ENCODE data around the gene PDXDC1. TPM values are rescaled to one million over a fixed set of nuclear protein-coding genes. Genes with fewer than 3 reads are reported as not detected.
A peak's percentile ranks its signal among the peaks of the same experiment; 100 is the strongest.
"Not testable (repeated sequence)": the region's sequence is repeated elsewhere in the genome, so short reads cannot be mapped to it uniquely, and the experiment has no call there.

Gene PDXDC1
- total RNA-seq, 3 donors from 2014 or later (not counting 1 experiment from before 2014, with no cell fraction given) = 72.7 to 88.2 (median 75.1) TPM

DNA sequence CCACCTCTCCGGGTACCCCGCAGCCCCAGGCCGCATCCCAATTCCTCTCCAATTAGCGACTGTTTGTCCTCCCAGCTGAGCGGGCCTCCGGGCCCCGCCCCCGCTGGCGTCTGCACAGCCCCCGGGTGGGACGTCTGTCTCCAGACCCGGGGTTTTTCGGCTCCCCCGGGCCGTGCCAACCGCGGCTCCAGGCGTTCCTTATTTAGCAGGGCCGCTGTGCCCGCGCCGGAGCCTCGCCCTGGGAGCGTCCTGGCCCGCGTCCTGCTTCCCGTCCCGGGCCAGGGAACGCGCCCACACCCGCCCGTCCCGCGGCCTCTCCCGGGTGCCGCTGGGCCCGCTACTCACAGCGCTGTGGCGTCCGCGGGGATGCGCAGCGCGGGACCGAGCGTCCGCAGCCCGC is 179.2 kb downstream of the PDXDC1 start:
- H3K4me3 ChIP-seq (ENCODE audit: low read length) = peak overlapping the region; percentile 24
- H3K36me3 ChIP-seq (ENCODE audit: control insufficient read depth, insufficient read depth, low read length); intact Hi-C loops (cut with micrococcal nuclease); H3K9me3 Mint-ChIP-seq; H3K27me3 Mint-ChIP-seq (ENCODE audit: low read depth in 2 of 2); H3K4me1 ChIP-seq (ENCODE audit: control insufficient read depth, insufficient read depth, low read length); H3K36me3 Mint-ChIP-seq; H3K27me3 ChIP-seq (ENCODE audit: control insufficient read depth, insufficient read depth, low read length); H3K27ac ChIP-seq (ENCODE audit: low read length); H3K27ac Mint-ChIP-seq; H3K4me1 Mint-ChIP-seq; ATAC-seq; H3K9me3 ChIP-seq (ENCODE audit: control insufficient read depth, insufficient read depth, low read length): not testable (repeated sequence)
- peak in 1 of 2 donors; percentile 47 for DNase-seq
- peak overlapping the region; percentile 59 for H3K4me3 Mint-ChIP-seq
- 0% methylated on average over 5 of the region's 48 CpGs for WGBS (ENCODE audit: insufficient coverage)

DNA sequence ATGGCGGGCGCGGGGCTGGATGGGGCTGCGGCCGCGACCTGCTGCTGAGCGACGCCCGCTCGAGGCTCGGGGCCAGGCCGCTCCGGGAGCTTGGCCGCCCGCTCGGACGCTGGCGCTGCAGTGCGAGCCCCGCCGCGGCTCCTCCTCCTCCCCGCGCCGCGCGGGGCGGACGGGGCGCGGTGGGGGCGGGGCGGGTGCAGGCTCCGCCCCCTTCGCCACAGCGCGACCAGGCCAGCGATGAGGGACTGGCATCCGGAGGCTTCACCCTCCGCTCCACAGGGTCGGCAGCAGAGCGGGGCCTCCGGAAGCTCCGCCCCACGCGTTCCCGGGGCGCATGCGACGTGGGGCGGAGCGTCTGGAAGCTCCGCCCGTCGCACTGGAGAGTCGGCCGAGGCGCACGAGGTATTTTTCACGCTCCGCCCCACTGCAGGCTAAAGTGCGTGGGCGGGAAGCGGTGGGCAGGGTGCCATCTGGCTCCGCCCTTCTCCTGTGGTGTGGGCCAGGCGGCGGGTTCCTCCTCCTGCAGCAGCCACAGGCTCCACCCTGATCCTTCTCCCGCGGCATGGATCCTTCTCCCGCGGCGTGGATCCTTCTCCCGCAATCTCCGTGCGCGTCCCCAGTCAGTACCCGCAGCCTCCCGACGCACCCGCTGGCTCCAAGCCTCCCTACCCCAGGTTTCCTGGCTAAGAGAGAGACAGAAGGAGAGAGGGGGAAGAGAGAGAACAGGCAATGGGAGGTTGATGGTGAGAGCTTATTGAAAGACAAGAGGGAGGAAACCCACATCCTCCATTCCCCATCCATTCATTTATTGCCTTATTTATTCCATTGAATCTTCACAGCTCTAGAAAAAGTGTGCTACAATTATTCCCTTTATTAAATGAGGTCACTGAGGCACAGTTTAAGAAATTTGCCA is 180.1 kb downstream of the PDXDC1 start:
- H3K27me3 Mint-ChIP-seq (ENCODE audit: low read depth in 2 of 2); intact Hi-C loops (cut with micrococcal nuclease); H3K27me3 ChIP-seq (ENCODE audit: control insufficient read depth, insufficient read depth, low read length); H3K27ac ChIP-seq (ENCODE audit: low read length); H3K36me3 ChIP-seq (ENCODE audit: control insufficient read depth, insufficient read depth, low read length); H3K4me1 ChIP-seq (ENCODE audit: control insufficient read depth, insufficient read depth, low read length); H3K4me1 Mint-ChIP-seq; H3K9me3 ChIP-seq (ENCODE audit: control insufficient read depth, insufficient read depth, low read length); H3K9me3 Mint-ChIP-seq; H3K36me3 Mint-ChIP-seq: not testable (repeated sequence)
- peak; percentile 80 to 91 for DNase-seq
- Mint-ChIP-seq H3K4me3 (peak overlapping the region; percentile 74), H3K27ac (peak overlapping the region; percentile 41 to 52)
- peak overlapping the region; percentile 13 for H3K4me3 ChIP-seq (ENCODE audit: low read length)
- WGBS (ENCODE audit: insufficient coverage) = under 1% methylated on average over 64 of the region's 80 CpGs
- peak; percentile 92 to 99 (median 93) for ATAC-seq

DNA sequence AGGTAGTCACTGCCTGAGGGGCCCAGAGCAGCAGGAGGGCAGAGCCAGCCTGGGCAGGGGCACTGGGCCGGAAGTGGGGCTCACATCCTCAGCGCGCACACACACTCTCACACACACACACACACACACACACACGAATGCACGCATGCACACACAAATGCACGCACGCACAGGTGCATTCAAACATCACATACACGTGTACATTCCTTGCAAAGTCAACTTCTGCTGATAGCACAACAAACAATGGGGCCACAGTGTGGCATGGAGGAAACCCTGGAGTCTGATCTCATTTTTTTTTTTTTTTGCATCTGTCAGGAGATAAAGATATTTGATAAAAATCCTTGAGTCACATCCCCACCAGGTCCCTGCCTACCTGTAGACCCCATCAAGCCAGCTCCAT is 182.8 kb downstream of the PDXDC1 start:
- H3K4me3 Mint-ChIP-seq; H3K9me3 ChIP-seq (ENCODE audit: control insufficient read depth, insufficient read depth, low read length); H3K4me1 ChIP-seq (ENCODE audit: control insufficient read depth, insufficient read depth, low read length); H3K4me3 ChIP-seq (ENCODE audit: low read length); ATAC-seq; H3K36me3 Mint-ChIP-seq; H3K36me3 ChIP-seq (ENCODE audit: control insufficient read depth, insufficient read depth, low read length); H3K27ac Mint-ChIP-seq; H3K27ac ChIP-seq (ENCODE audit: low read length); DNase-seq; H3K9me3 Mint-ChIP-seq; H3K4me1 Mint-ChIP-seq; intact Hi-C loops (cut with micrococcal nuclease); H3K27me3 ChIP-seq (ENCODE audit: control insufficient read depth, insufficient read depth, low read length): not testable (repeated sequence)
- WGBS (ENCODE audit: insufficient coverage) = 90% methylated on average over 5 of the region's 8 CpGs
- H3K27me3 Mint-ChIP-seq (ENCODE audit: low read depth in 2 of 2) = peaks cover 4 to 11% of the 10 kb centered on the region in 2 donors

DNA sequence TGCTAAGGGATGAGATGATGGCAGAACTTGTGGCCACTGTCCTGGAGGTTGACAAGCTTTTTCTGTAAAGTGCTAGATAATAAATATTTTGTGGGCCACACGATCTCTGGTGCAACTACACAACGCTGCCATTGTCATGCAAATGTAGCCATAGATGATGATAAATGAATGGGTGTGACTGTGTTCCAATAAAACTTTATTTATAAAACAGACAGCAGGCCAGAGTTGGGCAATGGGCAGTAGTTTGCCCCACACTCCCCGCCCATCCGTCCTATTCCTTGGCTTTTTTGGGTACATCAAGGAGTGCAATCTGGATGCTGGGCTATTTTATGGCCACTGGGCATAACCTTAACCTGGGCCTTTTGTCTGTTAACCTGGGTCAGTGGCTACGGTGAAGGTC is 184.8 kb downstream of the PDXDC1 start:
- not testable (repeated sequence) for H3K9me3 ChIP-seq (ENCODE audit: control insufficient read depth, insufficient read depth, low read length)
- H3K27me3 Mint-ChIP-seq (ENCODE audit: low read depth in 2 of 2) = peaks cover 4 to 11% of the 10 kb centered on the region in 2 donors

DNA sequence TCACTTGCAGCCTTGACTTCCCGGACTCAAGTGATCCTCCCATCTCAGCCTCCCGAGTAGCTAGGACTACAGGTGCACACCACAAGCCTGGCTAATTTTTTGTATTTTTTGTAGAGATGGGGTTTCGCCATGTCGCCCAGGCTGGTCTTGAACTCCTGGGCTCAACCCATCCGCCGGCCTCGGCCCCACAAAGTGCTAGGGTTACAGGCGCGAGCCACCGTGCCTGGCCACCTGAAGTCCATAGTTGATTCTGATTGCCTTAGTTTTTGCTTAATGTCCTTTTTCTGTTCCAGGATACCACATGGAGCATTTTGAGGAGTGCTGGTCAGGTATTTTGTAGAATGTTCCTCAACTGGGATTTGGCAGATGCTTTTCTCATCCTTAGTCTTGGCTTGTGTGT is 185.7 kb downstream of the PDXDC1 start:
- H3K9me3 Mint-ChIP-seq; H3K27ac Mint-ChIP-seq; H3K4me1 Mint-ChIP-seq; H3K27me3 ChIP-seq (ENCODE audit: control insufficient read depth, insufficient read depth, low read length); H3K27ac ChIP-seq (ENCODE audit: low read length); intact Hi-C loops (cut with micrococcal nuclease); ATAC-seq; H3K36me3 ChIP-seq (ENCODE audit: control insufficient read depth, insufficient read depth, low read length); H3K4me1 ChIP-seq (ENCODE audit: control insufficient read depth, insufficient read depth, low read length); DNase-seq; H3K4me3 ChIP-seq (ENCODE audit: low read length); H3K9me3 ChIP-seq (ENCODE audit: control insufficient read depth, insufficient read depth, low read length); H3K4me3 Mint-ChIP-seq; H3K36me3 Mint-ChIP-seq: not testable (repeated sequence)
- 96% methylated on average over 6 of the region's 10 CpGs for WGBS (ENCODE audit: insufficient coverage)
- peaks cover 4 to 11% of the 10 kb centered on the region in 2 donors for H3K27me3 Mint-ChIP-seq (ENCODE audit: low read depth in 2 of 2)

More for the DNA sequence above, 184.8 kb downstream of the PDXDC1 start:
- H3K4me3 ChIP-seq (ENCODE audit: low read length); H3K36me3 ChIP-seq (ENCODE audit: control insufficient read depth, insufficient read depth, low read length); H3K4me1 ChIP-seq (ENCODE audit: control insufficient read depth, insufficient read depth, low read length); ATAC-seq; H3K4me3 Mint-ChIP-seq; H3K9me3 Mint-ChIP-seq; H3K27ac Mint-ChIP-seq; DNase-seq; H3K27ac ChIP-seq (ENCODE audit: low read length); intact Hi-C loops (cut with micrococcal nuclease); H3K4me1 Mint-ChIP-seq; H3K36me3 Mint-ChIP-seq; H3K27me3 ChIP-seq (ENCODE audit: control insufficient read depth, insufficient read depth, low read length): not testable (repeated sequence)
- 94% methylated on average over 4 of the region's 5 CpGs for WGBS (ENCODE audit: insufficient coverage)

DNA sequence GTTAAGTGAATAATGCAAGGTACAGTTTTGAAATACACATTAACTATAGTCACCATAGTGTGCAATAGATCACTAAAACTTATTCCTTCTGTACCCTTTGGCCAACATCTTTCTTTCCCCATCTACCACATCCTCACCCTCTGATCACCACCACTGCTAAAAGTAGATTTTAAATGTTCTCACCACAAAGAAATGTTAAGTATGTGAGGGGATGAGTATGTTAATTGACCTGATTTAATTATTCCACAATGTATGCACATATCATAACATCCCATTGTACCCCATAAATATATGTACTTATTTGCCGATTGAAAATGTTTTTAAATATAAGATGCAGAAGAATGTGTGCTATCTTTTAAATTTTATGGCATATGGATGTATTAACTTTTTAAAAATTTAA is 188.2 kb downstream of the PDXDC1 start:
- H3K9me3 Mint-ChIP-seq; H3K4me3 Mint-ChIP-seq; H3K27me3 ChIP-seq (ENCODE audit: control insufficient read depth, insufficient read depth, low read length); H3K27ac Mint-ChIP-seq; H3K4me1 Mint-ChIP-seq; ATAC-seq; H3K36me3 ChIP-seq (ENCODE audit: control insufficient read depth, insufficient read depth, low read length); H3K4me3 ChIP-seq (ENCODE audit: low read length); DNase-seq; H3K27ac ChIP-seq (ENCODE audit: low read length); H3K9me3 ChIP-seq (ENCODE audit: control insufficient read depth, insufficient read depth, low read length); intact Hi-C loops (cut with micrococcal nuclease); H3K4me1 ChIP-seq (ENCODE audit: control insufficient read depth, insufficient read depth, low read length); H3K36me3 Mint-ChIP-seq: not testable (repeated sequence)
- WGBS (ENCODE audit: insufficient coverage) = no CpG with 5 or more reads among the region's 1 CpG
- peaks cover 6 to 11% of the 10 kb centered on the region in 2 donors for H3K27me3 Mint-ChIP-seq (ENCODE audit: low read depth in 2 of 2)

DNA sequence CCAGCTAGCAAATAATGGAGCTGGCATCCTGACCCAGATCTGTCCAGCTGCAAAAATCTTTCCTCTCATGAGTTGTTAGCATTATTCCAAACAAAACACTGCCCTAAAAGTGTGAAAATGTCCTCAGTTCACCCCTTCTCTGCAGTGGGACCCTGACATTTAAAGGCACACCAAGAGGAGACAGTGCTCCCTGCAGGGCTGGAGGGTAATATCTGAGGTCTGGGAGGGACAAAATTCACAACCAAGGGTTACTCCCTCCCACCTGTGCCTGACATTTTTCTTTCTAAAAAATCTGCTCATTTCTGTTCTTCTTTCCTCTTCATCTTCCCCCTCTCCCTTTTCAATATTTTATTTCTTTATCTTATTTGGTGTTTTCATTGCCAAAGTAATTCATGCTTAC is 191.4 kb downstream of the PDXDC1 start:
- H3K4me3 Mint-ChIP-seq; DNase-seq; intact Hi-C loops (cut with micrococcal nuclease); H3K36me3 Mint-ChIP-seq; H3K4me3 ChIP-seq (ENCODE audit: low read length); H3K4me1 ChIP-seq (ENCODE audit: control insufficient read depth, insufficient read depth, low read length); H3K4me1 Mint-ChIP-seq; H3K9me3 Mint-ChIP-seq; H3K9me3 ChIP-seq (ENCODE audit: control insufficient read depth, insufficient read depth, low read length); H3K27me3 ChIP-seq (ENCODE audit: control insufficient read depth, insufficient read depth, low read length); H3K27ac ChIP-seq (ENCODE audit: low read length); H3K27ac Mint-ChIP-seq; H3K36me3 ChIP-seq (ENCODE audit: control insufficient read depth, insufficient read depth, low read length); ATAC-seq: not testable (repeated sequence)
- H3K27me3 Mint-ChIP-seq (ENCODE audit: low read depth in 2 of 2) = peaks cover 5 to 11% of the 10 kb centered on the region in 2 donors

DNA sequence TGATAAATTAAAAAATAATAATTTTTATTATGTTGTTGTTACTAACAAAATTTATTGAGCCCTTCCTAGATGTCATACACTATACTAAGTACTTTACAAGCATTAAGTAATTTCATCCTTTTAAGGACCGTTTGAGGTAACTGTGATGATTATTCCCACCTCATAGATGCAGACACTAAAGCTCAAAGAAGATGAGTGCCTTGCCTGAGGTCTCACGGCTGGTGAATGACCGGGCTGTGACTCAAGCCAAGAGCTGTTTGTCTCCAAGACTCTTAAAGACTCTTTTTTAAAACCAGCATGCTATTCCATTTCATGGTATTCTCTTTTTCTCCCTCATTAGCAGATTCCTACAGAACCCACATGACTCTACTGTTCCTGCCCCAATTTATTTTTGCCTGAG is 193.5 kb downstream of the PDXDC1 start:
- H3K27ac ChIP-seq (ENCODE audit: low read length); H3K4me1 ChIP-seq (ENCODE audit: control insufficient read depth, insufficient read depth, low read length); H3K36me3 Mint-ChIP-seq; H3K27ac Mint-ChIP-seq; H3K9me3 ChIP-seq (ENCODE audit: control insufficient read depth, insufficient read depth, low read length); H3K27me3 Mint-ChIP-seq (ENCODE audit: low read depth in 2 of 2); H3K9me3 Mint-ChIP-seq; H3K4me3 ChIP-seq (ENCODE audit: low read length); H3K4me1 Mint-ChIP-seq; H3K27me3 ChIP-seq (ENCODE audit: control insufficient read depth, insufficient read depth, low read length); intact Hi-C loops (cut with micrococcal nuclease); H3K4me3 Mint-ChIP-seq; ATAC-seq; H3K36me3 ChIP-seq (ENCODE audit: control insufficient read depth, insufficient read depth, low read length); DNase-seq: not testable (repeated sequence)
- WGBS (ENCODE audit: insufficient coverage) = 88% methylated on average over 2 of the region's 3 CpGs

All from natural killer cell (primary cell).